Trophoblast cell (in vitro differentiated cells and primary cell): ENCODE measurements around the gene PCSK5.
A peak's percentile ranks its signal among the peaks of the same experiment; 100 is the strongest.

Source experiments
- DNase-seq, 2 donors: peaks; one replicate each; pipeline ENCODE4 v3.0.0-alpha.2; 2016
- H2AFZ ChIP-seq: 2 replicates; pipeline ENCODE4 v1.6.1; 2013; ENCODE audit warnings: low read length, moderate library complexity, mild to moderate bottlenecking; ENCODE audit not compliant: insufficient read depth, poor library complexity
- H2AK5ac ChIP-seq: 2 replicates; pipeline ENCODE4 v1.6.1; 2013; ENCODE audit warnings: mild to moderate bottlenecking, low read length
- H2BK120ac ChIP-seq: 2 replicates; pipeline ENCODE4 v1.6.1; 2013; ENCODE audit warnings: low read length, mild to moderate bottlenecking, moderate library complexity; ENCODE audit not compliant: insufficient read depth, poor library complexity
- H2BK12ac ChIP-seq: 2 replicates; pipeline ENCODE4 v1.6.1; 2013; ENCODE audit warnings: mild to moderate bottlenecking, low read length, moderate library complexity
- H2BK5ac ChIP-seq: 2 replicates; pipeline ENCODE4 v1.6.1; 2013; ENCODE audit warnings: low read length, low read depth, moderate library complexity, mild to moderate bottlenecking; ENCODE audit not compliant: poor library complexity
- H3K14ac ChIP-seq: 2 replicates; pipeline ENCODE4 v1.6.1; 2013; ENCODE audit warnings: mild to moderate bottlenecking, low read length
- H3K18ac ChIP-seq: 2 replicates; pipeline ENCODE4 v1.6.1; 2013; ENCODE audit warnings: mild to moderate bottlenecking, low read length
- H3K23ac ChIP-seq: 2 replicates; pipeline ENCODE4 v1.6.1; 2013; ENCODE audit warnings: low read length
- H3K27ac ChIP-seq: 2 replicates; pipeline ENCODE4 v1.5.1; 2013; ENCODE audit warnings: low read depth, mild to moderate bottlenecking, inconsistent platforms, low read length, moderate library complexity
- H3K27me3 ChIP-seq: 2 replicates; pipeline ENCODE4 v1.6.1; 2013; ENCODE audit warnings: inconsistent platforms, mild to moderate bottlenecking, low read length, moderate library complexity; ENCODE audit not compliant: insufficient read depth
- H3K36me3 ChIP-seq, 2 experiments: 1 replicate in 1 of 2; 2 replicates in 1 of 2; pipeline ENCODE4 v1.6.1; 2013; ENCODE audit warnings: low read length in 2 of 2, mild to moderate bottlenecking in 2 of 2, moderate library complexity in 1 of 2; ENCODE audit not compliant: insufficient read depth in 2 of 2, control insufficient read depth in 1 of 2
- H3K4ac ChIP-seq: 2 replicates; pipeline ENCODE4 v1.6.1; 2013; ENCODE audit warnings: low read depth, mild to moderate bottlenecking, low read length, moderate library complexity
- H3K4me1 ChIP-seq, 2 experiments: 1 replicate in 1 of 2; 2 replicates in 1 of 2; pipeline ENCODE4 v1.6.1; 2013; ENCODE audit warnings: low read length in 2 of 2, mild to moderate bottlenecking in 2 of 2, moderate library complexity in 1 of 2; ENCODE audit not compliant: insufficient read depth in 2 of 2, control insufficient read depth in 1 of 2
- H3K4me2 ChIP-seq: 2 replicates; pipeline ENCODE4 v1.6.1; 2013; ENCODE audit warnings: inconsistent platforms, mild to moderate bottlenecking, low read length, moderate library complexity
- H3K4me3 ChIP-seq: 2 replicates; pipeline ENCODE4 v1.5.1; 2013; ENCODE audit warnings: mild to moderate bottlenecking, low read depth, low read length, inconsistent platforms
- H3K79me1 ChIP-seq: one replicate; pipeline ENCODE4 v1.6.1; 2013; ENCODE audit warnings: low read length
- H3K79me2 ChIP-seq: 2 replicates; pipeline ENCODE4 v1.6.1; 2013; ENCODE audit warnings: low read length, mild to moderate bottlenecking; ENCODE audit not compliant: control insufficient read depth, insufficient read depth, poor library complexity
- H3K9ac ChIP-seq: 2 replicates; pipeline ENCODE4 v1.6.1; 2013; ENCODE audit warnings: mild to moderate bottlenecking, low read length
- H3K9me3 ChIP-seq: 2 replicates; pipeline ENCODE4 v1.6.1; 2013; ENCODE audit warnings: low read depth, mild to moderate bottlenecking, control low read depth, inconsistent platforms, low read length; ENCODE audit not compliant: insufficient read depth
- H4K12ac ChIP-seq: 2 replicates; pipeline ENCODE4 v1.6.1; 2013; ENCODE audit warnings: low read depth, mild to moderate bottlenecking, low read length, moderate library complexity
- H4K8ac ChIP-seq: 2 replicates; pipeline ENCODE4 v1.6.1; 2013; ENCODE audit warnings: low read depth, mild to moderate bottlenecking, low read length, moderate library complexity
- H4K91ac ChIP-seq: one replicate; pipeline ENCODE4 v1.6.1; 2013; ENCODE audit warnings: low read depth, mild to moderate bottlenecking, low read length, moderate library complexity
- WGBS: extraction: QIAGEN DNeasy Blood & Tissue Kit; methylation state at CpG from one replicate; pipeline ENCODE4 v1.1.7; 2013; ENCODE audit warnings: missing lambda C conversion rate; ENCODE audit not compliant: insufficient read length, insufficient coverage; ENCODE audit errors: extremely low coverage; 5-methylcytosine and 5-hydroxymethylcytosine counted together

The PCSK5 gene

DNA sequence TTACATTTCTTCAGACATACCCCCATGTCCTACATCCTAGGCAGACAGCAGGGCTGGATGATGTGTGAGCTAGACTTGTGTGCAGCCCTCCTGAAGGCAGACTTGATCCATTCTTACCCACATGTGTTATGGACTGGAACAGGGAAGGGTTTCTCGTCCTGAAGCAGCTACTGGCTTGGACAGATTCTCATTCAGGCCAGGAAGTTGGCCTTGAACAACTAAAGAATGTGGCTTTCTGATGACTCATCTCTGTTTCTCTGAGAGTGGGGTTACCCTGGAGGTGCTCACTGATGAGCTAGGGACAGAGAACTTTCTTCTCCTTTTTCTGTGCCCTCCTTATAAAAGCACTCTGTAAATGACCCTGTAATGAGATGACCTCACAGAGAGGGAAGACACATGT lies 246.5 kb downstream of the PCSK5 start:
- no peaks in the 10 kb centered on the region for H3K9me3 ChIP-seq
- H2AK5ac ChIP-seq, result no peak overlapping the region
- no peak overlapping the region for H4K91ac ChIP-seq
- no peak overlapping the region for H3K4me3 ChIP-seq
- H3K23ac ChIP-seq, result no peak overlapping the region
- H3K27me3 ChIP-seq, result no peaks in the 10 kb centered on the region
- H3K14ac ChIP-seq, result no peak overlapping the region
- no peaks in the 10 kb centered on the region for H3K79me2 ChIP-seq
- no peak overlapping the region for H3K18ac ChIP-seq
- WGBS, result no CpG with 5 or more reads among the region's 1 CpG
- no peak overlapping the region for H2BK12ac ChIP-seq
- H3K27ac ChIP-seq, result no peak overlapping the region
- H4K8ac ChIP-seq, result no peak overlapping the region
- no peak overlapping the region for H2BK5ac ChIP-seq
- no peaks in the 10 kb centered on the region for H3K79me1 ChIP-seq
- no peak overlapping the region for H2AFZ ChIP-seq
- no peak overlapping the region for H3K9ac ChIP-seq
- H3K4me1 ChIP-seq, result peaks cover 0 to 4% of the 10 kb centered on the region in 2 experiments
- no peaks in the 10 kb centered on the region for H3K36me3 ChIP-seq
- no peak overlapping the region for H3K4ac ChIP-seq
- DNase-seq, result peak; percentile 1 to 56
- H2BK120ac ChIP-seq, result no peak overlapping the region
- H3K4me2 ChIP-seq, result no peak overlapping the region
- H4K12ac ChIP-seq, result no peak overlapping the region

DNA sequence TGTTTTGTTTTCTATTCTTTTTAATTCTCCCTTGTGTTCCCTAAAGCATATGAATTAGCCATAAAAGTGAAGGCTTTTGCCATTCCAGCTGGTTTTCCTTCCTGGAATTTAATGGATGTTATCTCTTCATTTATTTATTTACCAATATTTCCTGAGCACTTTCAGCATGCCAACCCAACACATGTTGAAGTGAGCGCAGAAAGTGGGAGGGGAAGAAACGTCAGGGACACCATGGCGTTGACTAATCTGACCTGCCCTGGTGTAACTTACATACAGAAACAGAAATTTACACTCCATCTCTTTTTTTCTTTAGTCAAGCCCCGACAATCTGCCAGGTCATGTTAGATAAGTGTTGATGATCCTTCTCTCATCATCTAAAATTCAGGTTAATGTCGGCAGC lies 247.5 kb downstream of the PCSK5 start:
- H3K23ac ChIP-seq, result no peak overlapping the region
- no peak overlapping the region for H2BK5ac ChIP-seq
- no peaks in the 10 kb centered on the region for H3K79me1 ChIP-seq
- no peaks in the 10 kb centered on the region for H3K79me2 ChIP-seq
- H3K14ac ChIP-seq, result no peak overlapping the region
- no CpG with 5 or more reads among the region's 5 CpGs for WGBS
- H2AFZ ChIP-seq, result no peak overlapping the region
- H4K8ac ChIP-seq, result no peak overlapping the region
- no peak overlapping the region for H4K91ac ChIP-seq
- no peak overlapping the region for H3K18ac ChIP-seq
- no peak for DNase-seq
- no peaks in the 10 kb centered on the region for H3K36me3 ChIP-seq
- H3K9me3 ChIP-seq, result no peaks in the 10 kb centered on the region
- H3K4me2 ChIP-seq, result no peak overlapping the region
- H2BK120ac ChIP-seq, result no peak overlapping the region
- H3K27ac ChIP-seq, result no peak overlapping the region
- H3K4me1 ChIP-seq, result peaks cover 0 to 4% of the 10 kb centered on the region in 2 experiments
- no peaks in the 10 kb centered on the region for H3K27me3 ChIP-seq
- H3K4ac ChIP-seq, result no peak overlapping the region
- no peak overlapping the region for H2BK12ac ChIP-seq
- H3K4me3 ChIP-seq, result no peak overlapping the region
- H3K9ac ChIP-seq, result no peak overlapping the region
- H4K12ac ChIP-seq, result no peak overlapping the region
- no peak overlapping the region for H2AK5ac ChIP-seq

DNA sequence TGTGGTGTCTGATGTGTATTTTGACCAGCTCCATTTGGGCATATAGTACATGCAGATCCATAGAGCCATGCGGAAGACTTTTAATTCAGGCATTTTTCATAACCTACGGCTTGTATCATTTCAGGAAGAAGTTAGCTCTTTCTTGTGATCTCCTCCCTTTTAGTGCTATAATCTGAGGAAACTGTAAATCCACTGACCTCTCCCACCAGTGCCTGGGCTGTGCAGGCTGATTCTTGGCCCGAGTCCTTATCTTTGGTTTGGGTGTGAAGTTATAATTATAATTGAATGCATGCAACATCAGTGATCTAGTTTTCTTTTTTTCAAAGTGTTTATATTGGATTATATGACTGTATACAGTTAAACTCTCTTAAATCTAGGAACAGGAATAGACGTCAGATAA lies 247.9 kb downstream of the PCSK5 start:
- no peaks in the 10 kb centered on the region for H3K9me3 ChIP-seq
- no peak overlapping the region for H2BK120ac ChIP-seq
- H3K14ac ChIP-seq, result no peak overlapping the region
- H3K79me2 ChIP-seq, result no peaks in the 10 kb centered on the region
- H2BK5ac ChIP-seq, result no peak overlapping the region
- no peak overlapping the region for H3K9ac ChIP-seq
- no peak overlapping the region for H4K8ac ChIP-seq
- H3K27me3 ChIP-seq, result no peaks in the 10 kb centered on the region
- no peak overlapping the region for H2AK5ac ChIP-seq
- no CpG with 5 or more reads among the region's 4 CpGs for WGBS
- H3K27ac ChIP-seq, result no peak overlapping the region
- no peak overlapping the region for H3K4me2 ChIP-seq
- no peak overlapping the region for H3K18ac ChIP-seq
- no peak overlapping the region for H2BK12ac ChIP-seq
- no peak overlapping the region for H3K4ac ChIP-seq
- no peaks in the 10 kb centered on the region for H3K36me3 ChIP-seq
- H3K4me3 ChIP-seq, result no peak overlapping the region
- no peak overlapping the region for H3K23ac ChIP-seq
- no peak overlapping the region for H4K12ac ChIP-seq
- H2AFZ ChIP-seq, result no peak overlapping the region
- no peaks in the 10 kb centered on the region for H3K79me1 ChIP-seq
- H4K91ac ChIP-seq, result no peak overlapping the region
- no peak for DNase-seq
- peaks cover 0 to 4% of the 10 kb centered on the region in 2 experiments for H3K4me1 ChIP-seq

DNA sequence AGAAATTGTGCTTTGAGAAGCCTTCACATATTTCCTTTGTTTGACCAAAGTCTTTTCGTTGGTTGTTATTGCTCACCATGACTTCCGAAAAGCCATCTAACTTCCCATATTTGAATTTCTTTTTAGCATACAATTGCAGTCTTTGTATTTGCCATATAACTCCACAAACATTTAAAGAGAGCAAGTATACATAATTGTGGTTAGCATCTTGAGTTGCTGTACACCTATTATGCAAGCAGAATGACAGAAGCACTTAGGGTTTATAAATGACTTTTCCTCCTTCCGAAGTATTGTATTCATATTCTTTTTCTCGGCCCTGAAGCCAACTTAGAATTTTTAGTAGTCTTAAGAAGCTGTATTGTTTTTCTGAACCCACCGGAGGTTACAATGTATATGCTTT lies 253.4 kb downstream of the PCSK5 start:
- Histone ChIP-seq H3K27ac (no peak overlapping the region), H3K14ac (no peak overlapping the region), H3K18ac (no peak overlapping the region), H3K79me1 (no peaks in the 10 kb centered on the region), H3K4me3 (no peak overlapping the region), H2BK12ac (no peak overlapping the region), H3K9me3 (no peaks in the 10 kb centered on the region), H4K12ac (no peak overlapping the region), H3K4me2 (no peak overlapping the region), H3K79me2 (no peaks in the 10 kb centered on the region), H3K27me3 (no peaks in the 10 kb centered on the region), H4K8ac (no peak overlapping the region), H2AFZ (no peak overlapping the region), H3K9ac (no peak overlapping the region), H4K91ac (no peak overlapping the region), H2BK5ac (no peak overlapping the region), H3K4ac (no peak overlapping the region), H3K23ac (no peak overlapping the region), H2AK5ac (no peak overlapping the region), H2BK120ac (no peak overlapping the region), H3K36me3 (no peaks in the 10 kb centered on the region), H3K4me1 (no peaks in the 10 kb centered on the region)
- no peak for DNase-seq
- no CpG with 5 or more reads among the region's 5 CpGs for WGBS
